OCI-M2 (cell line): ENCODE results near the gene LARGE1.
A peak's percentile ranks its signal among the peaks of the same experiment; 100 is the strongest.

ENCODE experiments used
- DNase-seq: peaks from one replicate; lab custom pipeline; 2025; ENCODE audit not compliant: unreplicated experiment; lab: John Stamatoyannopoulos, UW

Gene LARGE1

GRCh38 chr22:33920197-33920540 lies at the start of gene LARGE1:
Gene LARGE1, minus strand, starts transcription at chr22:33920476.
- DNase-seq, result no peak

GRCh38 chr22:33969045-33969444 lies 48.8 kb upstream of the LARGE1 start:
- DNase-seq, result no peak

- no peak for DNase-seq
Observed at GRCh38 chr22:33964121-33964520, 43.8 kb upstream of the LARGE1 start.

GRCh38 chr22:33962409-33962808 lies 42.1 kb upstream of the LARGE1 start:
- DNase-seq, result no peak

- no peak for DNase-seq
Observed at GRCh38 chr22:33958741-33959140, 38.5 kb upstream of the LARGE1 start.

- no peak for DNase-seq
Observed at GRCh38 chr22:33957086-33957485, 36.8 kb upstream of the LARGE1 start.

- DNase-seq, result no peak
Observed at GRCh38 chr22:33952776-33953175, 32.5 kb upstream of the LARGE1 start.

- DNase-seq, result no peak
Observed at GRCh38 chr22:33940741-33941140, 20.5 kb upstream of the LARGE1 start.

- no peak for DNase-seq
Observed at GRCh38 chr22:33932997-33933396, 12.7 kb upstream of the LARGE1 start.

GRCh38 chr22:33931406-33931805 lies 11.1 kb upstream of the LARGE1 start:
- no peak for DNase-seq

GRCh38 chr22:33927752-33928151 lies 7.5 kb upstream of the LARGE1 start:
- DNase-seq, result no peak

- no peak for DNase-seq
Observed at GRCh38 chr22:33925194-33925593, 4.9 kb upstream of the LARGE1 start.

GRCh38 chr22:33923660-33924246 lies 3.5 kb upstream of the LARGE1 start:
- DNase-seq, result peak; percentile 3

GRCh38 chr22:33923033-33923432 lies 2.8 kb upstream of the LARGE1 start:
- DNase-seq, result no peak

- no peak for DNase-seq
Observed at GRCh38 chr22:33922349-33922681, 2.0 kb upstream of the LARGE1 start.

GRCh38 chr22:33921525-33922348 lies 1.5 kb upstream of the LARGE1 start:
- DNase-seq, result no peak

- no peak for DNase-seq
Observed at GRCh38 chr22:33920927-33921524, 750 bp upstream of the LARGE1 start.

- no peak for DNase-seq
Observed at GRCh38 chr22:33919391-33920196, 682 bp downstream of the LARGE1 start.

GRCh38 chr22:33918676-33919365 lies 1.5 kb downstream of the LARGE1 start:
- no peak for DNase-seq

- DNase-seq, result no peak
Observed at GRCh38 chr22:33917744-33918406, 2.4 kb downstream of the LARGE1 start.

- no peak for DNase-seq
Observed at GRCh38 chr22:33914699-33915098, 5.6 kb downstream of the LARGE1 start.
